ENCODE data around the gene CNTNAP5. TPM values are rescaled to one million over a fixed set of nuclear protein-coding genes. Genes with fewer than 3 reads are reported as not detected.

CNTNAP5 gene
- total and polyA plus RNA-seq, 2 of the 8 experiments (the other 6 are each of a cell fraction or from before 2014, with no cell fraction given): 0.11 to 0.76 TPM

GRCh38 chr2:124289060-124289459 is 264.0 kb downstream of the CNTNAP5 start:
- Histone ChIP-seq H3K27ac (ENCODE audit: low read depth, low read length) (no peak overlapping the region), H3K9ac (replicated peaks in 1 of 4; ENCODE audit: extremely low read depth in 1 of 4, low read depth in 3 of 4, low read length in 3 of 4) (no peak overlapping the region), H3K14ac (ENCODE audit: insufficient read length) (no peak overlapping the region), H3K4me2 (ENCODE audit: insufficient read depth in 1 of 2, low read depth in 2 of 2, low read length in 2 of 2) (no peak overlapping the region), H3K4me3 (ENCODE audit: extremely low read depth in 1 of 4, insufficient read depth in 2 of 4, low read depth in 3 of 4, low read length in 4 of 4) (no peak overlapping the region), H4K20me1 (replicated peaks in 1 of 2; ENCODE audit: control insufficient read depth in 1 of 2, insufficient read depth in 2 of 2, low read length in 2 of 2) (no peaks in the 10 kb centered on the region), H2AFZ (ENCODE audit: low read length) (no peak overlapping the region), H3K27me3 (replicated peaks in 1 of 4; ENCODE audit: control insufficient read depth in 3 of 4, extremely low read depth in 1 of 4, insufficient read depth in 3 of 4, low read length in 3 of 4) (no peaks in the 10 kb centered on the region), H3K36me3 (ENCODE audit: control insufficient read depth in 2 of 4, insufficient read depth in 4 of 4, low read length in 3 of 4) (no peaks in the 10 kb centered on the region), H3K4ac (replicated peaks; ENCODE audit: insufficient read length, low read depth, low read length) (no peak overlapping the region), H3K23ac (ENCODE audit: insufficient read length) (no peak overlapping the region), H4K91ac (replicated peaks; ENCODE audit: insufficient read length, low read length) (no peak overlapping the region), H3K79me2 (ENCODE audit: control insufficient read depth in 1 of 2, insufficient read depth in 2 of 2, low read length in 2 of 2) (no peaks in the 10 kb centered on the region), H3K18ac (ENCODE audit: extremely low read depth, low read length) (no peak overlapping the region), H3K4me1 (replicated peaks in 1 of 4; ENCODE audit: control insufficient read depth in 3 of 4, insufficient read depth in 4 of 4, low read length in 3 of 4) (peaks cover 0 to 3% (median 0%) of the 10 kb centered on the region in 4 experiments; a peak in 1 of 7 replicates), H3K9me3 (ENCODE audit: insufficient read depth in 2 of 2, low read depth in 1 of 2, low read length in 1 of 2) (no peaks in the 10 kb centered on the region), H4K5ac (ENCODE audit: insufficient read length, low read depth, low read length) (no peak overlapping the region), H2BK15ac (ENCODE audit: low read length) (no peak overlapping the region), H3K23me2 (ENCODE audit: low read depth, low read length) (no peaks in the 10 kb centered on the region), H2BK5ac (ENCODE audit: low read depth, low read length) (no peak overlapping the region), H4K8ac (ENCODE audit: extremely low read depth, insufficient read depth, low read length) (no peak overlapping the region), H3K56ac (replicated peaks; ENCODE audit: insufficient read length, low read depth, low read length) (no peak overlapping the region), H2BK120ac (replicated peaks; ENCODE audit: low read depth, low read length) (no peak overlapping the region), H3K79me1 (ENCODE audit: low read depth, low read length) (no peaks in the 10 kb centered on the region), H2BK12ac (ENCODE audit: low read depth, low read length) (no peak overlapping the region), H2BK20ac (ENCODE audit: low read length) (no peak overlapping the region), H2AK5ac (ENCODE audit: low read depth, low read length) (no peak overlapping the region)
- 79% methylated on average over 1 of the region's 1 CpG; no CpG with 5 or more reads in 1 of the 2 experiments for WGBS, 2 experiments (ENCODE audit: extremely low coverage in 1 of 2, insufficient coverage in 1 of 2, insufficient read length in 1 of 2, insufficient replicate concordance in 2 of 2, low coverage in 1 of 2, low lambda C conversion rate in 2 of 2, missing lambda C conversion rate in 1 of 2)
- FAIRE-seq (no peak), DNase-seq (ENCODE audit: low read depth in 1 of 2, low spot score in 2 of 2) (no peak)
- ChIA-PET CTCF (ENCODE audit: partially characterized antibody) (interaction anchor here (0.6 to 1.0 kb wide), 4 partner anchors 12 to 321 kb away, joined by 3 to 6 read pairs (median 3); no protein-coding TSS in a partner anchor), POLR2A (ENCODE audit: partially characterized antibody) (no interaction called here)
- TF ChIP-seq SUZ12 (IDR thresholded peaks at IDR 0.05; ENCODE audit: low read length): no peak
- no peak for TF ChIP-seq ATF3 (IDR thresholded peaks at IDR 0.05; ENCODE audit: insufficient read depth, low read depth, low read length)
- TF ChIP-seq TAF7 (optimal IDR thresholded peaks at IDR 0.05; ENCODE audit: borderline replicate concordance, low read depth, low read length): no peak
- no peak for TF ChIP-seq TAF1 (IDR thresholded peaks at IDR 0.05; ENCODE audit: low read depth, low read length)
- no peak for TF ChIP-seq CTCF (IDR thresholded peaks at IDR 0.05; ENCODE audit: control extremely low read depth in 1 of 3, insufficient read depth in 1 of 3, low read depth in 1 of 3, low read length in 3 of 3)
- no peak for TF ChIP-seq RAD21 (IDR thresholded peaks at IDR 0.05 in 1 of 2, conservative IDR thresholded peaks at IDR 0.05 in 1 of 2; ENCODE audit: low read depth in 2 of 2, low read length in 2 of 2)

All from H1 (cell line).